Activated CD8-positive, alpha-beta memory T cell treated with anti-CD3 and anti-CD28 coated beads, Interleukin-2, amount 10 ng/mL, durations not matched to agents 7 days and 5 days (primary cell): ENCODE data around the gene SNX10. TPM values are rescaled to one million over a fixed set of nuclear protein-coding genes. Genes with fewer than 3 reads are reported as not detected.

Source experiments
- ATAC-seq: fragments of 150-1000 bp; cut with Tn5 transposase; one replicate; pipeline ENCODE4 v1.10.0; 2021; ENCODE audit warnings: moderate library complexity
- CTCF ChIA-PET: fragments of 350-600 bp; sonication (Branson Sonifier 250); formaldehyde crosslinking; loops from one replicate; lab custom pipeline; 2021; ENCODE audit warnings: antibody characterized with exemption; lab: Charles Lee
- DNase-seq: peaks from one replicate; pipeline ENCODE4 v3.0.0-alpha.2; 2020
- H3K27ac Mint-ChIP-seq: one replicate; pipeline ENCODE4 v1.8.0; 2021; ENCODE audit warnings: mild to moderate bottlenecking, mixed read lengths
- H3K27me3 Mint-ChIP-seq: one replicate; pipeline ENCODE4 v1.8.0; 2021; ENCODE audit warnings: mixed read lengths
- H3K36me3 Mint-ChIP-seq: one replicate; pipeline ENCODE4 v1.8.0; 2021; ENCODE audit warnings: mild to moderate bottlenecking, mixed read lengths
- H3K4me1 Mint-ChIP-seq: one replicate; pipeline ENCODE4 v1.8.0; 2021; ENCODE audit warnings: mixed read lengths
- H3K4me3 Mint-ChIP-seq: one replicate; pipeline ENCODE4 v1.8.0; 2021; ENCODE audit warnings: mild to moderate bottlenecking, moderate library complexity, mixed read lengths
- H3K9me3 Mint-ChIP-seq: one replicate; pipeline ENCODE4 v1.8.0; 2022; ENCODE audit warnings: low read depth, mixed read lengths
- total RNA-seq, 2 experiments: library from RNA; stranded (reverse); gene quantifications; one replicate each; pipeline ENCODE4 v1.2.3, GENCODE V29; 2021

Gene SNX10
- total RNA-seq, 2 experiments from 2014 or later, result 42.8 to 59.3 TPM

DNA sequence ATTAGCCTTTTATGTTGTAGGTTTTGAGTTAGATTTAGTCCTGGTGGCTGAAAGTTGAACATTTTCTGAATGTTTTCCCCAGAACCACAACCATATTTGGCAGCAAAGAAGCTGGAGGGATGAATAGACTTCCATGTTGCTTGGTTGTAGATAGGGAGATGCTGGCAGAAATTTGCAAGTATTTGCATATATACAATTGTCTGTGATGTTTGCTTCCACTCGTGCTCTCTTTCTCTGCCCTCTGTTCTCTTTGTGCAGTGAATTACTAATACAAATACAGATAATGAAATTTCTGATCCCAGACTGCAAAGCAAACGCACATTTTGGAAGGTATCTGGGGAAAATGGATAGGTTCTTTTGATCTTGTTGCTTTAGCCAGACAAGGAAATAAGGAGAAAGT lies 96.1 kb downstream of the SNX10 start:
- no peak for ATAC-seq
- Mint-ChIP-seq H3K9me3 (no peaks in the 10 kb centered on the region), H3K27ac (no peak overlapping the region), H3K4me3 (no peak overlapping the region), H3K27me3 (peaks cover 69% of the 10 kb centered on the region), H3K4me1 (peaks cover 4% of the 10 kb centered on the region), H3K36me3 (no peaks in the 10 kb centered on the region)
- CTCF ChIA-PET, result no interaction called here
- DNase-seq, result no peak

DNA sequence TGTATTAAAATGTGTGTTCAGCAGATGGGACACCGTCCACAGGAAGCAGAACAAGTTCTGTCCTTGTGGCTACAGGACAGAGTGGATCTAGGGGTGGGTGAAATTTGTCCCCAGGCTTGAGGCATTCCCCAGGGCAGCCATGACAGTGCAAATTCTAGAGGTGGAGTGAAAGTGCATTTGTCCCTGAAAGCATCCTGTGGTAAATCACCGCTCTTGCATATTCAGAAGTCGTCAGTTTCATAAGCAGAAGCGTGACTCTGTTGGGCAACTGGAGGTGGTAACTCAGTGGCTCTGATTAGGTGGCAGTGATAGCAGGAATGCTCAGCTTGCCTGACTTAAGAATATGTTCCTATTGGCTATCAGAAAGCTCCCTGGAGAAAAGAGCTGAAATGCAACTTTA lies 96.6 kb downstream of the SNX10 start:
- H3K4me1 Mint-ChIP-seq, result peaks cover 4% of the 10 kb centered on the region
- no peak overlapping the region for H3K27ac Mint-ChIP-seq
- CTCF ChIA-PET, result interaction anchor here (1.1 kb wide), 1 partner anchor 72 kb away, joined by 3 read pairs; no protein-coding TSS in a partner anchor
- no peaks in the 10 kb centered on the region for H3K9me3 Mint-ChIP-seq
- no peak for DNase-seq
- no peaks in the 10 kb centered on the region for H3K36me3 Mint-ChIP-seq
- H3K4me3 Mint-ChIP-seq, result no peak overlapping the region
- ATAC-seq, result no peak
- peaks cover 71% of the 10 kb centered on the region for H3K27me3 Mint-ChIP-seq

DNA sequence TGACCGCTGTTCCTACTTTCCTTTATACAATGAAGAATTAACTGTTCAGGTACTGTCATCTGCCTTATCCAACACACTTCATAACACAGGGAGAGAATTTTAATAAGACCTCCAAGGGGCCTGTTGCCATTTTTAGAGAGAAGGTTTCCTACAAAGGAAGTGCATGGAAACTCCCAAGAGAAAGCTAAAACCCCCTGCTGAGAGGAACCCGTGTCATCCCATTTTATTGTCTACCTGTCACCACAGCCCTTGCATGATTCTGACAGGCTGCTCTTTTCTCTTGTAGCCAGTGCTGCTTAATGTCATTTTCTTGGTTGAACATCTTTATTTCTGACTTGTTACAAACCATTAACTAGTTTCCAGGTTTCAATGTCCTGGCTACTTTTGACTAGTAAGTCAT lies 98.4 kb downstream of the SNX10 start:
- CTCF ChIA-PET, result interaction anchor here (1.6 kb wide), 1 partner anchor 20 kb away, joined by 5 read pairs; no protein-coding TSS in a partner anchor
- H3K27ac Mint-ChIP-seq, result no peak overlapping the region
- H3K36me3 Mint-ChIP-seq, result no peaks in the 10 kb centered on the region
- peaks cover 4% of the 10 kb centered on the region for H3K4me1 Mint-ChIP-seq
- DNase-seq, result no peak
- H3K4me3 Mint-ChIP-seq, result no peak overlapping the region
- H3K9me3 Mint-ChIP-seq, result no peaks in the 10 kb centered on the region
- H3K27me3 Mint-ChIP-seq, result peaks cover 76% of the 10 kb centered on the region
- no peak for ATAC-seq

DNA sequence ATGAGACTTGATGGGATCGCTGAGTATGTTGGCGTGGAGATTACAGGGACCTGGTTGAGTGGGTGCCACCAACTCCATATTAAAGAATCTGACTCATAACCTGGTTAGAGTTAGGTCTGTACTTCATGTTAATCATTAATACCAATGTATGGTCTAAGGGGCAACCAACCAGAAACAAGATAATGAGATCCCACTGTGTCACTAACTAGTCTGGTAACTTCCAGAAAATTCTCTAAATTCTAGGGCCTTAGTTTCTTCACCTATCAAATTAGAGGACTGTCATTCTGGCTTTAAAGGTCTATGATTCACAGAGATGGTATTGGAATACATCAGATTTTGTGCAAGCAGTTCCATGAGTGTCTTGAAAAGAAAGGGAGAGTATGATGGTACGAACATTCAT lies 102.2 kb downstream of the SNX10 start:
- DNase-seq (no peak), ATAC-seq (no peak)
- CTCF ChIA-PET, result no interaction called here
- H3K36me3 Mint-ChIP-seq, result no peaks in the 10 kb centered on the region
- H3K4me1 Mint-ChIP-seq, result peaks cover 6% of the 10 kb centered on the region
- H3K27me3 Mint-ChIP-seq, result peaks cover 71% of the 10 kb centered on the region
- H3K4me3 Mint-ChIP-seq, result no peak overlapping the region
- no peaks in the 10 kb centered on the region for H3K9me3 Mint-ChIP-seq
- no peak overlapping the region for H3K27ac Mint-ChIP-seq

DNA sequence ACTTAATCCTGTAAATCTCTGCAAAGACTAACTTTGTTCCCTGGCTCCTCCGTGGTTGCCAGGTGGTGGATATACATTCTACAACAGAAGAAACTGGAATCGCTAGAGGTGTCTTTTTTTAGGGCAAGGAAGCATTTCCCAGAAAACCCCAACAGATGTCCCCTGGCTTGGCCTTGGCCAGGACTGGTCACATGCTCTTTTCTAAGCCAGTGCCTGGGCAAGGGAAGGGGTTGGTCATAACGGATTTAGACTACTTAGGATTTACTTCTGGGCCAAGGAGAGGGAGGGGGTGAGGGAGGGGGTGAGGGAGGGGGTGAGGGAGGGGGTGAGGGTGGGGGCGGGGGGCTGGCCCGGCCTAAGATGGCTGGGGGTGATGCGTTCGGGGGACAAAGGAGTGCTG lies 105.7 kb downstream of the SNX10 start:
- peaks cover 12% of the 10 kb centered on the region for H3K4me1 Mint-ChIP-seq
- peak overlapping the region; percentile 63 for H3K4me3 Mint-ChIP-seq
- H3K27me3 Mint-ChIP-seq, result peaks cover 71% of the 10 kb centered on the region
- no peak for DNase-seq
- no peak overlapping the region for H3K27ac Mint-ChIP-seq
- no peak for ATAC-seq
- no peaks in the 10 kb centered on the region for H3K36me3 Mint-ChIP-seq
- CTCF ChIA-PET, result interaction anchor here (1.7 to 1.9 kb wide), 2 partner anchors 20 to 32 kb away, joined by 5 to 7 read pairs; no protein-coding TSS in a partner anchor
- H3K9me3 Mint-ChIP-seq, result no peaks in the 10 kb centered on the region

DNA sequence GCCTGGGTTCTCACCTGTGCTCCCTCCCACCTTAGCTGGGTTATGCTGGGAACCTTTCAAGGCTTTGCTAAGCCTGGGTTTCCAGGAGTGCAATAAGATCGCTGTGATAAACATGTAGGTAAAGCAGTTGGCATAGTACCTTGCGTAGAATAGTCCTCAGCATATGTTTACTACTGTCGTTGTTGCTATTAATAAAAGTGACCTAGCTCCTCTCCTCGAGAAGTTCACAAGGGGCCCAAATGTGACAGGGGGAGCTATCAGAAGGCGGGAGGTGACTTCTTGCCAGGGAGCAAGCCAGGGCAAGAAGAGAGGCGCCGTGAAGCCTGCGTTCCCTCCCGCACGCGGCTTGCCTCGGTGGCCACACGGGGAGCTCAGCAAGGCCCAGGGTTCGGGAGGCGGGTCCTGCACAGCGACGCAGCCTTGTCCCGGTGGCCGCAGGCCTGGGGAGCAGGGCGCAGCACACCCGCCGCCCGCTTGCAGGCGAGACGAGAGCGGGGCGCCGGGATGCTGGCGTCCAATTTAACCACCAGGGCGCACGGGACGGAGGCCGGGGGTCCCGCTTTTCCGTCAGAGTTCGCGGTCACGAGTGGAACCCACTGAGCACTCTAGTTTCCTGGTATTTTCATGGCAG lies 106.2 kb downstream of the SNX10 start:
- ATAC-seq, result peak; percentile 59
- H3K9me3 Mint-ChIP-seq, result no peaks in the 10 kb centered on the region
- no peak overlapping the region for H3K27ac Mint-ChIP-seq
- no peak for DNase-seq
- H3K27me3 Mint-ChIP-seq, result peaks cover 67% of the 10 kb centered on the region
- peak overlapping the region; percentile 63 for H3K4me3 Mint-ChIP-seq
- H3K4me1 Mint-ChIP-seq, result peaks cover 12% of the 10 kb centered on the region
- no peaks in the 10 kb centered on the region for H3K36me3 Mint-ChIP-seq
- CTCF ChIA-PET, result interaction anchor here (0.9 to 1.9 kb wide), 3 partner anchors 18 to 33 kb away, joined by 3 to 7 read pairs (median 5); no protein-coding TSS in a partner anchor

DNA sequence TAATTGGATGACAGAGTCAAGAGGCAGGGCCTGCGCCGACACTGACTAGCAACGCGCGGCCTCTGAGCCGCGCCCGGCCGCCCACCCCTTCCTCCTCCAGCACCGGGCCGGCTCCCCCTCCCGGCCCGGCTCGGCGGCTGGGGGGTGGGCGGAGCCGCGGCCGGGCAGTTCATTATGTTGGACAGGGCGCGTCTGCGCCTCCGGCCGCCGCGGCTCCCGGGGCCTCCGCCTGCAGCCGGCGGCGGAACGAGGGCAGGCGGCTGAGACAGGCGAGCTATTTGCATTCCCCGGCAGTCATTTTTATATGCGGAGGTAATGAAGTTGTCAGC lies 106.7 kb downstream of the SNX10 start:
- Mint-ChIP-seq H3K27me3 (peaks cover 64% of the 10 kb centered on the region), H3K36me3 (no peaks in the 10 kb centered on the region), H3K4me1 (peaks cover 12% of the 10 kb centered on the region), H3K9me3 (no peaks in the 10 kb centered on the region), H3K4me3 (peak overlapping the region; percentile 84), H3K27ac (no peak overlapping the region)
- CTCF ChIA-PET, result interaction anchor here (0.9 to 1.9 kb wide), 3 partner anchors 19 to 33 kb away, joined by 3 to 7 read pairs (median 5); no protein-coding TSS in a partner anchor
- no peak for DNase-seq
- ATAC-seq, result peak; percentile 66

DNA sequence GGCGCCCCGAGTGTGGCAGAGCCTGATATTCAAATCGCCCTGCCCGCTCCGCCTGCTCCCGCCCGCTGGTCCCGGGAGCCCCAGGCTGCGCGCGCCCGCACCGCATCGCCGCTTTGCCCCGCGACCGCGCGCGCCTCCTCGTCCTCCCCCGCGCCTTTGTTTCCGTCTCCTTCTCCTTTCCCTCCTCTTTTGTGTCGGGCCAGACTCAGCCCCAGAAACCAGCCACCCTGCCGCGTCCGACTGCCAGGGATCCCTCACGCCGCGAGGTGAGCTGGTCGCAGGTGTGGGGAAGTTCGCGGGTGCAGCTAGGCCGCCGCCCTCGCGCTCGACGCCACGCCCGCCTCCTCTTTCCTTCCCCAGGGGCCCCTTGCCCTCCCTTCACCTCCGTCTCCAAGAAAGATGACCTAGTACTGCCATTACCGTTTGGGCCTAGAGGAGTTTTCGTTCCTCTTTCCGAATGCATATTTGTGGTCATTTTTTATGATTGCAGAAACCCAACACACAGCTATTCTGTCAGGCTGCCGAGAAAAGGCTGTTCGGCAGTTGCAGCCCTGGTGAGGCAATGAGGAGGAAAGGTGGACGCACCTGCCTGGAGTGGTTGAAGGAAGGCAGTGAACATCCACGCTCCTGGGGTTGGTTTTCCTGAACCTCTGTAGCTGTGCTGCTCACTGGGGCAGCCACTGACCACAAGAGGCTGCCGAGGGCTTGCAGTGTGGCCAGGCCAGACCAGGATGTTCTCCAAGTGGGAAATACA lies 107.3 kb downstream of the SNX10 start:
- CTCF ChIA-PET, result interaction anchor here (0.9 to 1.1 kb wide), 2 partner anchors 19 to 102 kb away, joined by 3 read pairs; no protein-coding TSS in a partner anchor
- peaks cover 63% of the 10 kb centered on the region for H3K27me3 Mint-ChIP-seq
- ATAC-seq, result peak; percentile 52

DNA sequence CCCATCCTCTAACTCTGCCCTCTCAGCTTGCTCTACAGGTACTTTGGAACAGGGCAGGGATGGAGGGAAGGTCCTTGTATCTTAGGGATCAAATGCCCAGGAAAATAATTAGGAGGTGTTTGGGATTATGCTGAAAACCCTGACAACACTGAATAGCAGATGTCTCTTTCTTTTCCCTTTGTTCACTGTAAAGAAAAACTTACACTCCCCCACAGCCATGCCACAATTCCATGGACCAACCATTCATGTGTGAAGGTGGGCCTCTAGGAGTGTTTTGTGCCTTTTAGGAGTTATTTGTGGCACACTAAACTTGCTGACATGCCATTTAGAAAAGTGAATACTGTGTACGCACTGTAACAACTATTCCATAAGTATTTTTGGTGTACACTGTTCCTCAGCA lies 108.1 kb downstream of the SNX10 start:
- Mint-ChIP-seq H3K36me3 (no peaks in the 10 kb centered on the region), H3K27me3 (peaks cover 65% of the 10 kb centered on the region), H3K9me3 (no peaks in the 10 kb centered on the region), H3K27ac (no peak overlapping the region), H3K4me1 (peaks cover 12% of the 10 kb centered on the region), H3K4me3 (no peak overlapping the region)
- CTCF ChIA-PET, result interaction anchor here (1.1 kb wide), 1 partner anchor 101 kb away, joined by 3 read pairs; no protein-coding TSS in a partner anchor
- ATAC-seq (no peak), DNase-seq (no peak)

More for the DNA sequence above, 107.3 kb downstream of the SNX10 start:
- DNase-seq, result peak; percentile 44
- peaks cover 12% of the 10 kb centered on the region for H3K4me1 Mint-ChIP-seq
- peak overlapping the region; percentile 64 for H3K27ac Mint-ChIP-seq
- H3K36me3 Mint-ChIP-seq, result no peaks in the 10 kb centered on the region
- H3K9me3 Mint-ChIP-seq, result no peaks in the 10 kb centered on the region
- peak overlapping the region; percentile 84 for H3K4me3 Mint-ChIP-seq

DNA sequence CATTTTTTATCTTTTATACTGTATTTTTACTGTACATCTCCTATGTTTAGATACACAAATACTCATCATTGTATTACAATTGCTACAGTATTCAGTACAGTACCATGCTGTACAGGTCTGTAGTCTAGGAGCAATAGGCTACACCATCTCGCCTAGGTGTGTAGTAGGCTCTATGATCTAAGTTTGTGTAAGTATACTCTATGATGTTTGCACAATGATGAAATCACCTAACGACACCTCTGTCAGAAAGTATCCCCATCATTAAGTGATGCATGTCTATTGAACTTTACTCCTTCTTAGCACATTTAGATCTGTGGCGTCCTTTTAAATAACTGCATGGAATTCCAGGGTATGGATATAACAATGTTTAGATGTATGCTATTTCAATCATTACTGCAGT lies 112.0 kb downstream of the SNX10 start:
- DNase-seq (no peak), ATAC-seq (no peak)
- Mint-ChIP-seq H3K4me1 (peaks cover 7% of the 10 kb centered on the region), H3K9me3 (no peaks in the 10 kb centered on the region), H3K36me3 (no peaks in the 10 kb centered on the region), H3K27ac (no peak overlapping the region), H3K27me3 (peaks cover 60% of the 10 kb centered on the region), H3K4me3 (no peak overlapping the region)
- CTCF ChIA-PET, result interaction anchor here (1.5 to 1.7 kb wide), 2 partner anchors 26 to 34 kb away, joined by 4 to 5 read pairs; no protein-coding TSS in a partner anchor

DNA sequence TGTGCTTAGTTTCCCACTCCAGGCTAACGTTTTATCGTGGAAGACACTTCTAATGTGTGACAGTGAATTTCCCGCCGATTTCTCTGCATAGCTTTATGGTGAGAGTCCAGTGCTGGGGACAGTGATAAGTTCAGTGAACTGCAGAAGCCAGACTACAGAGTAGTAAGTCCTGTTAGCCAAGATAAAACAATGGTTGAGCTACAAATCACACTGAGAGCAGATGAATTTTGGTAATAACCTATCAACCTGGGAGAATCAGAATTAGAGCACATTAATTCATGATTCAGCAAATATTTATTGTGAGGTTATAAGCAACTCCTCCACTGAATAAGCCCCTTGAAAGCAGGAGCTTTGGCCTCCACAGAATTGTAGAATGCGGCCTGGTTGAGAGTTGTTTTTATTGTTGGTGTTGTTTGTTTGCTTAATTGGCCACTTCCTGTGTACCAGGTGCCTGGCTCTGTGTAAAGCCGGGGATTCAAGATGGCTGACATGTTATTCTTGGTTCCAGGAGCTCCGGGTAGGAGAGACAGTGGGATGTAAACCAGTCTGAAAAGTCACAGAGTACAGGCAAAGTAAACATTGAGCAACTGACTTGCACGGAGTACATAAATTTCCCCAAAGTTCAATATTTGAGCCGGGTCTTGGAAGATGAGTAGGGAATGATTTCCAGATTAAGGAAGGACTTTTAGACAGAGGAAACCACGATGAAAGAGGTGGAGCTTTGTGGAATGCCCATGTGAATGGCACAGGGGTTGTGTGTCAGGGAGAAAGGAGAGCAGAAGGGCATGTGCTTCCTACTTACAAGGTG lies 112.7 kb downstream of the SNX10 start:
- Mint-ChIP-seq H3K9me3 (no peaks in the 10 kb centered on the region), H3K27me3 (peaks cover 55% of the 10 kb centered on the region), H3K4me3 (no peak overlapping the region), H3K4me1 (no peaks in the 10 kb centered on the region), H3K36me3 (no peaks in the 10 kb centered on the region), H3K27ac (no peak overlapping the region)
- ATAC-seq, result no peak
- DNase-seq, result no peak
- CTCF ChIA-PET, result interaction anchor here (1.5 to 1.7 kb wide), 2 partner anchors 27 to 35 kb away, joined by 4 to 5 read pairs; no protein-coding TSS in a partner anchor

DNA sequence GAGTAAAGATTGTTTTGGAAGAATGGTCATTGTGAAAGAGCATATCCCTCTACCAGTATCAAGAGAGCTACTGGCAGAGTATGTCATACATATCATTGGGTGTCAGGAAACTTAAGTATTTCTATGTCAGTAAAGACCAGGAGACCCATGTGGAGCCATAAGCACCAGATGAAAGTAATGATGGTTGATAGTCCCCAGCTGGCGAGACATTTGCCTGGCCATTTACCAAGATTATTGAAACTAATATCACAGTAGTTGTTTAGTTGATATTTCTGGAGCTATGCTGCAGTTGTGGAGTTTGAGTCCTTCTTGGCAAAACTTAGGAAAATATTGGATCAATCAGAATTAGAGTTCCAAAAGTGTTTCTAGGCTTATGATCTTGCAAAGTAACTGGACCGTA lies 114.8 kb downstream of the SNX10 start:
- no peak overlapping the region for H3K27ac Mint-ChIP-seq
- no peak for ATAC-seq
- no peak for DNase-seq
- H3K27me3 Mint-ChIP-seq, result peaks cover 50% of the 10 kb centered on the region
- H3K4me3 Mint-ChIP-seq, result no peak overlapping the region
- CTCF ChIA-PET, result interaction anchor here (1.6 kb wide), 1 partner anchor 10 kb away, joined by 5 read pairs; no protein-coding TSS in a partner anchor
- no peaks in the 10 kb centered on the region for H3K36me3 Mint-ChIP-seq
- no peaks in the 10 kb centered on the region for H3K9me3 Mint-ChIP-seq
- H3K4me1 Mint-ChIP-seq, result no peaks in the 10 kb centered on the region
